ENCODE data around the gene TSN. TPM values are rescaled to one million over a fixed set of nuclear protein-coding genes. Genes with fewer than 3 reads are reported as not detected.
"Not testable (repeated sequence)": the region's sequence is repeated elsewhere in the genome, so short reads cannot be mapped to it uniquely, and the experiment has no call there.

The TSN gene
- total RNA-seq, 4 donors from 2014 or later: 54.3 to 93.8 (median 82.1) TPM

DNA sequence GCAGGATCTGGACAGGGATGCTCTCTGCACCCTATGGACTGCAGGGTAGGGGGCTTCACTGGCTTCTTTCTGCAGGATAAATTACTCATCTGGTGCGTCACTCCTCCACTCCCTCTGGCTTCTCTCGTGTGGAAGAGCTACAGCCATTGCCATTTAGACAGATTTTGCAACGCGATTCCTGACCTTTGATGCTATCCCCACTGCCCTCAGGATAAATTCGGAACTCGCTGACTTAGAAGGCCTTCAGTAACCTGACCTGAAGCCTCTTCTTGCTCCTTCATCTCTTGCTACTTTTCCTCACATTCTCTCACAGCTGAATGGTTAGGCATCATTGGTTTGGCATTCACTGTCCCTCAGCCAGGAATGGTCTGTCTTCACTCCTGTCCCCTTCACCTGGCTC is 24.1 kb upstream of the TSN start:
- TF ChIP-seq, protein P1, sequence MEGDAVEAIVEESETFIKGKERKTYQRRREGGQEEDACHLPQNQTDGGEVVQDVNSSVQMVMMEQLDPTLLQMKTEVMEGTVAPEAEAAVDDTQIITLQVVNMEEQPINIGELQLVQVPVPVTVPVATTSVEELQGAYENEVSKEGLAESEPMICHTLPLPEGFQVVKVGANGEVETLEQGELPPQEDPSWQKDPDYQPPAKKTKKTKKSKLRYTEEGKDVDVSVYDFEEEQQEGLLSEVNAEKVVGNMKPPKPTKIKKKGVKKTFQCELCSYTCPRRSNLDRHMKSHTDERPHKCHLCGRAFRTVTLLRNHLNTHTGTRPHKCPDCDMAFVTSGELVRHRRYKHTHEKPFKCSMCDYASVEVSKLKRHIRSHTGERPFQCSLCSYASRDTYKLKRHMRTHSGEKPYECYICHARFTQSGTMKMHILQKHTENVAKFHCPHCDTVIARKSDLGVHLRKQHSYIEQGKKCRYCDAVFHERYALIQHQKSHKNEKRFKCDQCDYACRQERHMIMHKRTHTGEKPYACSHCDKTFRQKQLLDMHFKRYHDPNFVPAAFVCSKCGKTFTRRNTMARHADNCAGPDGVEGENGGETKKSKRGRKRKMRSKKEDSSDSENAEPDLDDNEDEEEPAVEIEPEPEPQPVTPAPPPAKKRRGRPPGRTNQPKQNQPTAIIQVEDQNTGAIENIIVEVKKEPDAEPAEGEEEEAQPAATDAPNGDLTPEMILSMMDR (IDR thresholded peaks at IDR 0.05): no peak
- no peak for TF ChIP-seq POLR2A (IDR thresholded peaks at IDR 0.05)
- no peaks in the 10 kb centered on the region for H3K9me3 ChIP-seq
- no peak overlapping the region for H3K4me3 ChIP-seq
- H3K27ac ChIP-seq: no peak overlapping the region
- DNase-seq: no peak
- no peaks in the 10 kb centered on the region for H3K36me3 ChIP-seq
- intact Hi-C loops (cut with DNase I; ENCODE audit: low total_unique reads): loop anchor here (10.0 kb wide), 1 partner anchor 207 kb away; no protein-coding TSS in a partner anchor
- no peaks in the 10 kb centered on the region for H3K27me3 ChIP-seq
- H3K4me1 ChIP-seq: no peaks in the 10 kb centered on the region

DNA sequence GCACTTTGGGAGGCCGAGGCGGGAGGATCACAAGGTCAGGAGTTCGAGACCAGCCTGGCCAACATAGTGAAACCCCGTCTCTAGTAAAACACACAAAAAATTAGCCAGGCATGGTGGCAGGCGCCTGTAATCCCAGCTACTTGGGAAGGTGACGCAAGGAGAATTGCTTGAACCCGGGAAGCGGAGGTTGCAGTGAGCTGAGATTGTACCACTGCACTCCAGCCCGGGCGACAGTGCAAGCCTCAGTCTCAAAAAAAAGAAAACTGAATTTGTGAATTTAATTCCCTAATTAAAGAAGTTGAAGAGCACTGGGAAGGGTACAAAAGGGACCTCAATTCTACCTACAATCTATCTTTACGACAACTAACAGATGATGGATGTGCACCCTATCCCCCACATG is 20.9 kb upstream of the TSN start:
- H3K27me3 ChIP-seq, H3K9me3 ChIP-seq, H3K36me3 ChIP-seq, DNase-seq, H3K4me1 ChIP-seq, H3K4me3 ChIP-seq, H3K27ac ChIP-seq: not testable (repeated sequence)
- intact Hi-C loops (cut with DNase I; ENCODE audit: low total_unique reads): loop anchor here (10.0 kb wide), 1 partner anchor 210 kb away; no protein-coding TSS in a partner anchor

DNA sequence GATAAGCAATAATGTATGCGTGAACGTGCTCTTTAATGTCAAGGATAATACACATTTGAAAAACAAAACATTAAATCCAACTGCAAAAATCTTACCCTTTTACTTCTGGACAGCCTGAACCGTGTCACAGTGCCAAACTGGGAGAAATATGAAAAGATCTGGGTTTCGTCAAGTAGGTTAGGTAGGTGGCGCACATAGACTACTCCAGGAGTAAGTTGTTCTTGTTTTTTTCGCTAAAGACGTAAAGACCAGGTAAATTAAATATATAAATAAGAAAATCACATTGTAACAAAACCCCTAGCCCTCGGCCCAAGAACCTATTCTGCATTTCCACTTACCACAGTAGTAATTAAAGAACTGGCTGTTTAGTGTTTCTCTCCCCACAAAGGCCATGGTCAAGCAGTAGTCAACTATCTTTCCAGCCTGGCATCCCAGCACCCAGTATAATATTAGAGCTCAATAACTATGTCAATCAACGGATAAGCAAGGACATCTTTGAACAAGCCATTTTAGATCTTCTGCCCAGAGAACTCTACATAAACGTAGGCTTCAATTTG is 19.9 kb upstream of the TSN start:
- no peak for DNase-seq
- H3K36me3 ChIP-seq: no peaks in the 10 kb centered on the region
- intact Hi-C loops (cut with DNase I; ENCODE audit: low total_unique reads): loop anchor here (10.0 kb wide), 1 partner anchor 211 kb away; no protein-coding TSS in a partner anchor
- no peak for TF ChIP-seq POLR2A (IDR thresholded peaks at IDR 0.05)
- TF ChIP-seq, protein P1 (IDR thresholded peaks at IDR 0.05): no peak
- H3K4me1 ChIP-seq: no peaks in the 10 kb centered on the region
- H3K27ac ChIP-seq: peak overlapping the region; percentile 78 to 90
- peak overlapping the region; percentile 98 to 99 for H3K4me3 ChIP-seq
- H3K27me3 ChIP-seq: no peaks in the 10 kb centered on the region
- H3K9me3 ChIP-seq: no peaks in the 10 kb centered on the region

DNA sequence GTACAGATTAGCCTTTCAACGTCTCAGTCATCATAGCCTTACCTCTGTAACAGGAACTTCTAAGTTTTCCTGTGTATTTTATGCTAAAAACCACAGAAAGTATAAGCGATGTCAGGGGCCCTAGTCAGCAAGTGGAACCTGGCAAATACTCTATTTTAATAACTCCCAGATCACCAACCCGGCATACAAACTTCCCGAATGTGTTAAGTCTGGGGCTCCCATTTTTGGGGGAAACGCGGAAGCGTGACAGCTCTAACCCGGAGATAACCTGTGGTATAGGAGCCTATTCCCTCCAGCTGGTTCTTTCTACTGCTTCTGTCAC is 19.4 kb upstream of the TSN start:
- Histone ChIP-seq H3K4me1 (no peaks in the 10 kb centered on the region), H3K27ac (peak overlapping the region; percentile 78 to 90), H3K9me3 (no peaks in the 10 kb centered on the region), H3K27me3 (no peaks in the 10 kb centered on the region), H3K4me3 (peak overlapping the region; percentile 98 to 99), H3K36me3 (no peaks in the 10 kb centered on the region)
- TF ChIP-seq POLR2A (IDR thresholded peaks at IDR 0.05): no peak
- TF ChIP-seq, protein P1 (IDR thresholded peaks at IDR 0.05): no peak
- no peak for DNase-seq
- intact Hi-C loops (cut with DNase I; ENCODE audit: low total_unique reads): loop anchor here (10.0 kb wide), 1 partner anchor 211 kb away; no protein-coding TSS in a partner anchor

DNA sequence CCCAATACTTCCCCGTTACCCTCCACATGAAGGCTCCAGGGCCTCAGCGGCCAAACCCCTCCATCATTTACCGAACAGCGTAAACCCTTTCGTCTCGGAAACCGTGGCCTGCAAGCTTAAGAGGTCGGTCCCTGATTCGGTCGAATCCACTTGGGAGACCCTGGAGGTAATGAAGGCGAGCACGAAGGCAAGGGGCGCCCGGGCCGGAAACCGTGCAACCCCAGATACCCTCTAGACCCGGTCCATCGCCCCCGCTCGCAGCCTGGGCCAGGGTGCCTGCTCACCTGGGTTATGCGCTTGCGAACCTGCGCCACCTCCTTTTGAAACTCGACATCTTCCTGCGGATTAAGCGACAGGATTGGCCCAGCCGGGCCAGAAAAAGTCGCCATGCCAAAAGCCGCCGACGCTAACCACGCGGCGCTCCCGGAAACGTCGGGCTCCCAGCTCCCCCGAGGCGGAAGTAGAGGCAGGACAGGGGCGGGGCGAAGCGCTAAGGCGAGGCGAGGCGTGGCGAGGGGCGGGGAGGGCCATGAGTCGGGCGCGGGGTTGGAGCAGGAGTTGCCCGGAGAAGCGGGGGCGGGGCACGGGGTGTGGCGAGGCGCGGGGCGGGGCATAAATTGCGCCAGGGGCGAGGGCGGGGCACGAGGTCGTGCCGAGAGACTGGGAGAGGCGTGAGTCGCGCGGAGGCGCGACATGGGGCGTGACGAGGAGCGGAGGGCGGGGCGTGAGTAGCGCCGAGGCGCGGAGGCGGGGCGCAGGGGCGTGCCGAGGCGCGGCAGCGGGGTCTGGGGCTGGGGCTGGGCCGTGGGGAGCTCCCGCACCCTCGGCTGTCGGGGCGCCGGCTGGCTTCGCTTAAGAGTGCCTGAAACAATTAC is 18.8 kb upstream of the TSN start, which contains the start of gene NIFK:
Gene NIFK (minus strand): TSS at position 414 of the 875 bp plus-strand sequence. CDS start 25 bp downstream, at position 389.
- intact Hi-C loops (cut with DNase I; ENCODE audit: low total_unique reads): loop anchor here (10.0 kb wide), 1 partner anchor 212 kb away; no protein-coding TSS in a partner anchor
- Histone ChIP-seq H3K27ac (peak within 1 kb of the TSS; percentile 78 to 90), H3K9me3 (no peaks in the 10 kb centered on the region), H3K4me1 (no peaks in the 10 kb centered on the region), H3K36me3 (no peaks in the 10 kb centered on the region), H3K4me3 (peak within 1 kb of the TSS; percentile 98 to 99), H3K27me3 (no peaks in the 10 kb centered on the region)
- peak; percentile 99 for DNase-seq
- TF ChIP-seq, protein P1 (IDR thresholded peaks at IDR 0.05): peak in 1 of 4 experiments; percentile 11
- TF ChIP-seq POLR2A (IDR thresholded peaks at IDR 0.05): peak in 1 of 2 donors; percentile 31

All from uterus (tissue), 4 donors.